CD4-positive, alpha-beta T cell treated with Interleukin-10 for 1 hour (primary cell): ENCODE data around the gene TC2N.
"Not testable (repeated sequence)": the region's sequence is repeated elsewhere in the genome, so short reads cannot be mapped to it uniquely, and the experiment has no call there.

ENCODE experiments used
- DNase-seq: peaks from one replicate; pipeline ENCODE4 v3.0.0-alpha.2; 2020

The TC2N gene

GRCh38 chr14:91867316-91867988 is at the start of gene TC2N:
TSS of gene TC2N (minus strand) at chr14:91867536. CDS start at chr14:91813769, 53,767 bp downstream.
- DNase-seq, result peak; percentile 77

GRCh38 chr14:91912035-91912434 is 44.7 kb upstream of the TC2N start:
- DNase-seq, result no peak

- peak; percentile 64 for DNase-seq
Observed at GRCh38 chr14:91911474-91912032, 44.2 kb upstream of the TC2N start.

- DNase-seq, result no peak
Observed at GRCh38 chr14:91910196-91910595, 42.9 kb upstream of the TC2N start.

- DNase-seq, result no peak
Observed at GRCh38 chr14:91906374-91906773, 39.0 kb upstream of the TC2N start.

GRCh38 chr14:91904956-91905645 is 37.8 kb upstream of the TC2N start:
- DNase-seq, result no peak

GRCh38 chr14:91904483-91904882 is 37.1 kb upstream of the TC2N start:
- DNase-seq, result no peak

GRCh38 chr14:91903070-91903469 is 35.7 kb upstream of the TC2N start:
- no peak for DNase-seq

- DNase-seq, result no peak
Observed at GRCh38 chr14:91902336-91902735, 35.0 kb upstream of the TC2N start.

GRCh38 chr14:91901449-91902226 is 34.3 kb upstream of the TC2N start:
- DNase-seq, result no peak

- DNase-seq, result no peak
Observed at GRCh38 chr14:91899806-91900205, 32.5 kb upstream of the TC2N start.

- DNase-seq, result peak; percentile 49
Observed at GRCh38 chr14:91899213-91899612, 31.9 kb upstream of the TC2N start.

- no peak for DNase-seq
Observed at GRCh38 chr14:91898372-91898771, 31.0 kb upstream of the TC2N start.

GRCh38 chr14:91897716-91898115 is 30.4 kb upstream of the TC2N start:
- DNase-seq, result not testable (repeated sequence)

GRCh38 chr14:91897106-91897701 is 29.9 kb upstream of the TC2N start:
- no peak for DNase-seq

- DNase-seq, result no peak
Observed at GRCh38 chr14:91896419-91896818, 29.1 kb upstream of the TC2N start.

- no peak for DNase-seq
Observed at GRCh38 chr14:91893669-91894068, 26.3 kb upstream of the TC2N start.

GRCh38 chr14:91893007-91893406 is 25.7 kb upstream of the TC2N start:
- DNase-seq, result peak; percentile 45

GRCh38 chr14:91891721-91892220 is 24.4 kb upstream of the TC2N start:
- no peak for DNase-seq

GRCh38 chr14:91891101-91891500 is 23.8 kb upstream of the TC2N start:
- no peak for DNase-seq

GRCh38 chr14:91890291-91890749 is 23.0 kb upstream of the TC2N start:
- peak; percentile 17 for DNase-seq

- no peak for DNase-seq
Observed at GRCh38 chr14:91889477-91890211, 22.3 kb upstream of the TC2N start.
